MM.1S (cell line): ENCODE results near the gene IL13.

Experiments
- DNase-seq: peaks from one replicate; pipeline ENCODE4 v3.0.0-alpha.2; 2015
- H2AFZ ChIP-seq: fragments of 300-600 bp; sonication (generic); 2 replicates; pipeline ENCODE4 v1.6.0; 2016; ENCODE audit warnings: antibody characterized with exemption, low read length
- H3F3A ChIP-seq: fragments of 300-600 bp; sonication (generic); 2 replicates; pipeline ENCODE4 v1.6.1; 2016; ENCODE audit warnings: mild to moderate bottlenecking, antibody characterized with exemption, low read length, moderate library complexity, mixed read lengths; ENCODE audit not compliant: insufficient read depth
- H3K27ac ChIP-seq: fragments of 300-600 bp; sonication (generic); 2 replicates; pipeline ENCODE4 v1.5.1; 2016; ENCODE audit warnings: mild to moderate bottlenecking, low read length
- H3K27me3 ChIP-seq: fragments of 300-600 bp; sonication (generic); replicated peaks from 2 replicates; pipeline ENCODE4 v1.6.0; 2016; ENCODE audit warnings: low read length; ENCODE audit not compliant: insufficient read depth
- H3K36me3 ChIP-seq: fragments of 300-600 bp; sonication (generic); replicated peaks from 2 replicates; pipeline ENCODE4 v1.6.1; 2016; ENCODE audit warnings: mild to moderate bottlenecking, low read length, mixed read lengths; ENCODE audit not compliant: insufficient read depth
- H3K4me1 ChIP-seq: fragments of 300-600 bp; sonication (generic); 2 replicates; pipeline ENCODE4 v1.6.1; 2016; ENCODE audit warnings: low read length, mixed read lengths
- H3K4me2 ChIP-seq: fragments of 300-600 bp; sonication (generic); 2 replicates; pipeline ENCODE4 v1.6.0; 2016; ENCODE audit warnings: low read depth, low read length
- H3K4me3 ChIP-seq: fragments of 300-600 bp; sonication (generic); 2 replicates; pipeline ENCODE4 v1.5.1; 2016; ENCODE audit warnings: low read length, mixed read lengths
- H3K79me2 ChIP-seq: fragments of 300-600 bp; sonication (generic); 2 replicates; pipeline ENCODE4 v1.6.1; 2016; ENCODE audit warnings: mixed run types, low read length, mixed read lengths
- H3K9ac ChIP-seq: fragments of 300-600 bp; sonication (generic); 2 replicates; pipeline ENCODE4 v1.6.1; 2016; ENCODE audit warnings: low read length, mixed read lengths
- H3K9me2 ChIP-seq: fragments of 300-600 bp; sonication (generic); replicated peaks from 2 replicates; pipeline ENCODE4 v1.6.1; 2016; ENCODE audit warnings: mild to moderate bottlenecking, low read length, mixed read lengths; ENCODE audit not compliant: insufficient read depth
- H3K9me3 ChIP-seq: fragments of 300-600 bp; sonication (generic); replicated peaks from 2 replicates; pipeline ENCODE4 v1.6.1; 2016; ENCODE audit warnings: mild to moderate bottlenecking, low read length, mixed read lengths; ENCODE audit not compliant: insufficient read depth
- H4K20me1 ChIP-seq: fragments of 300-600 bp; sonication (generic); 2 replicates; pipeline ENCODE4 v1.6.1; 2016; ENCODE audit warnings: mild to moderate bottlenecking, low read length, moderate library complexity, mixed read lengths; ENCODE audit not compliant: insufficient read depth
- EZH2 ChIP-seq: fragments of 300-600 bp; sonication (generic); optimal IDR thresholded peaks from 2 replicates; pipeline ENCODE3; 2017; ENCODE audit warnings: low read depth, mild to moderate bottlenecking, antibody characterized with exemption, low read length, mixed read lengths
- EZH2phosphoT487 ChIP-seq: fragments of 300-600 bp; sonication (generic); IDR thresholded peaks from 2 replicates; pipeline ENCODE4 v1.6.1; 2018; ENCODE audit warnings: antibody characterized with exemption, low read length
- TF ChIP-seq, protein P1 (sequence below): fragments of 300-600 bp; sonication (generic); IDR thresholded peaks from 2 replicates; pipeline ENCODE4 v1.5.1; 2016; ENCODE audit warnings: antibody characterized with exemption, low read length, mixed read lengths

The IL13 gene

DNA sequence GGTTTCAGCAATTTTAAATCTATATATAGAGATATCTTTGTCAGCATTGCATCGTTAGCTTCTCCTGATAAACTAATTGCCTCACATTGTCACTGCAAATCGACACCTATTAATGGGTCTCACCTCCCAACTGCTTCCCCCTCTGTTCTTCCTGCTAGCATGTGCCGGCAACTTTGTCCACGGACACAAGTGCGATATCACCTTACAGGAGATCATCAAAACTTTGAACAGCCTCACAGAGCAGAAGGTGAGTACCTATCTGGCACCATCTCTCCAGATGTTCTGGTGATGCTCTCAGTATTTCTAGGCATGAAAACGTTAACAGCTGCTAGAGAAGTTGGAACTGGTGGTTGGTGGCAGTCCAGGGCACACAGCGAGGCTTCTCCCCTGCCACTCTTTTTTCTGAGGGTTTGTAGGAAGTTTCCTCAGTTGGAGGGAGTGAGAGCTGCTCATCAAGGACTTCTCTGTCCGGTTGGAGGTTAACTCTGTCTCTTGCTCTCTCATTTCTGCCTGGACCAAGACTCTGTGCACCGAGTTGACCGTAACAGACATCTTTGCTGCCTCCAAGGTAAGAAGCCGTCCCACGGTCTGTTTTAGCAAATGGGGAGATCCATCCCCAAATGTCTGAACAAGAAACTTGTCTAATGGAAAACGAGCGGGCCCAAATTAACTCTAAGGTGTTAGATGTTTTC, 16.1 kb downstream of the IL13 start, which contains the start of gene IL4:
TSS of gene IL4 (plus strand) at position 51 of the 692 bp plus-strand sequence. CDS start at position 113, 62 bp downstream.
- Histone ChIP-seq H3K27me3 (no peaks in the 10 kb centered on the region), H3K36me3 (no peaks in the 10 kb centered on the region), H3K4me2 (peak within 1 kb of the TSS; percentile 59), H3K9me2 (no peaks in the 10 kb centered on the region), H3F3A (no peaks in the 10 kb centered on the region), H2AFZ (peak within 1 kb of the TSS; percentile 49; the same call in 1 of the 2 replicates), H3K79me2 (no peaks in the 10 kb centered on the region), H4K20me1 (no peaks in the 10 kb centered on the region), H3K27ac (no peak within 1 kb of the TSS), H3K4me3 (no peak within 1 kb of the TSS), H3K4me1 (no peaks in the 10 kb centered on the region), H3K9ac (peak within 1 kb of the TSS; percentile 8; the same call in 1 of the 2 replicates), H3K9me3 (no peaks in the 10 kb centered on the region)
- TF ChIP-seq, protein P1, sequence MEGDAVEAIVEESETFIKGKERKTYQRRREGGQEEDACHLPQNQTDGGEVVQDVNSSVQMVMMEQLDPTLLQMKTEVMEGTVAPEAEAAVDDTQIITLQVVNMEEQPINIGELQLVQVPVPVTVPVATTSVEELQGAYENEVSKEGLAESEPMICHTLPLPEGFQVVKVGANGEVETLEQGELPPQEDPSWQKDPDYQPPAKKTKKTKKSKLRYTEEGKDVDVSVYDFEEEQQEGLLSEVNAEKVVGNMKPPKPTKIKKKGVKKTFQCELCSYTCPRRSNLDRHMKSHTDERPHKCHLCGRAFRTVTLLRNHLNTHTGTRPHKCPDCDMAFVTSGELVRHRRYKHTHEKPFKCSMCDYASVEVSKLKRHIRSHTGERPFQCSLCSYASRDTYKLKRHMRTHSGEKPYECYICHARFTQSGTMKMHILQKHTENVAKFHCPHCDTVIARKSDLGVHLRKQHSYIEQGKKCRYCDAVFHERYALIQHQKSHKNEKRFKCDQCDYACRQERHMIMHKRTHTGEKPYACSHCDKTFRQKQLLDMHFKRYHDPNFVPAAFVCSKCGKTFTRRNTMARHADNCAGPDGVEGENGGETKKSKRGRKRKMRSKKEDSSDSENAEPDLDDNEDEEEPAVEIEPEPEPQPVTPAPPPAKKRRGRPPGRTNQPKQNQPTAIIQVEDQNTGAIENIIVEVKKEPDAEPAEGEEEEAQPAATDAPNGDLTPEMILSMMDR: no peak
- TF ChIP-seq EZH2phosphoT487 (no peak), EZH2 (no peak)
- no peak for DNase-seq

DNA sequence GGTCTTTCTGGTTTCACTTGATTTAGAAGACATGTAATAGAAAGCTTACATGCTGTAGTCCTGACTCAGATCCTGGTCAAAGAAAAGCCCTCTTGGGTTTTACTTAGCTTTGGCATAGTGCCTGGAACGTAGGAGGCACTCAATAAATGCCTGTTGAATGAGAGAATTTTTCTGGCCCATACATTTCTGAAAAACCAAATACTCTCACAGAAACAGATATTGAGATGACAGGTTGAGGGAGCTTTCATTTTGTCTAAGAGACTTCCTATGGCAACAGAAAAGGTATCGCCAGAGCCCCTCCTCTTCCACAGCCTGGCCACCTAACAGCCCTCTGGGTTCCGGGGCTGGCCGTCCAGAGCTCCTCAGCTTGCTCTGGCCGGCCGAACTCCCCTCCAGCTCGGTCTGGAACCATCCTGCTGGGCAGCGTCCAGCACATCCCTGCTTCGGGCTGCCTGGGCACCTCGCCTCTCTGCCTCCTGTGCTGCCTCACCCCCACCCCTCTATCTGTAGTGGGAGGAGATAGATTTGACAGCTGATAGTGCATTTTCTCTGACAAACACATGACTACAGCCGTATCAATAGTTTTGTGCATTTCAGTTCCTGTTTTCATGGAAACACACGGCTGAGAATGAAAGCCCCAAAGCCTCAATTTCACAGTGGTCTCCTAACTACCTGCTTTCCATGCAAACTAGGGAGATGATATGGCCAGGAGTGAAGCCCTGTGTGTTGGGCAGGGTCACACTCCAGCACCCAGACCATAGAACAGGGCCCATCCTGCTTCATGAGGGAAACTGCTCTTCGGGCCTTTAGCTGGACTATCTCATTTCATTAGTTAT, 16.9 kb downstream of the IL13 start:
- no peak overlapping the region for H3K27ac ChIP-seq
- TF ChIP-seq EZH2 (no peak), EZH2phosphoT487 (no peak)
- TF ChIP-seq, protein P1: no peak

DNA sequence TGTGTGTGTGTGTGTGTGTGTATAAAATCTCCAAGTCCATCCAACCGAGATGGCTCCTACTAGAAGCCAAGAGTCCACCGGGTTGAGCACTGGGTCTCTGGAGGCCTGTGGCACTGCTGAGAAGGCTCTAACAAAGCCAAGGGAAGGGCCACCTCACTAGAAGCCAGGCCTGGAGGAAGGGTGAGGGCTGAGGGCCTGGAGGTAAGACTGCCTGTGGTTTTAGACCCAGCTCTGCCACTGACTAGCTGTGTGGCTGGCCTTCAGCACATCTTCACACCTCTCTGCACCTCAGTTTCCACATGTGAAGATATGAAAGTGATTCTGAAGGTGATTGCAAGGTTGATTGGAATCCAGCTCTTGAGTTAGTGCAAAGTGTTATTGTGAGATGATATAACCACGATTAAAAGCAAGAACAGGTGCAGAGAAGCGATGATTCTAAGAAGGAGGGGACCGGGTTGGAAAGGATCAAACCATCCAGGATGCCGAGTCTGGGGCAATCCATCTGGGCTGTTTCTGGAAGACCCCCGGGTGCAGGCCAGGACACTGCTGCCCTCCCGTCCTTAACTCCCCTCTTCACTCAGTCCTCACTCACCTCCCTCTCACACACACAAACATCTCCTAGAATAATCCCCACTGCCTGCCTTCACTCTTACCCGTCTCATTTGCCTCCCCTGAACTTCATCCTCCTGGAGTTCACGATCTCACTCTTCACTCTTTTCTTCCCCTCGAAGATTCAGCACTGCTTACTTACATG, 18.1 kb downstream of the IL13 start:
- H3K9ac ChIP-seq: no peak overlapping the region
- no peak overlapping the region for H2AFZ ChIP-seq
- H3K9me3 ChIP-seq: no peaks in the 10 kb centered on the region
- H3K4me3 ChIP-seq: no peak overlapping the region
- no peaks in the 10 kb centered on the region for H3F3A ChIP-seq
- H3K27ac ChIP-seq: no peak overlapping the region
- H3K9me2 ChIP-seq: no peaks in the 10 kb centered on the region
- H3K4me1 ChIP-seq: no peaks in the 10 kb centered on the region
- no peaks in the 10 kb centered on the region for H3K27me3 ChIP-seq
- no peak for DNase-seq
- H4K20me1 ChIP-seq: no peaks in the 10 kb centered on the region
- no peak overlapping the region for H3K4me2 ChIP-seq
- TF ChIP-seq, protein P1: no peak
- TF ChIP-seq EZH2phosphoT487: no peak
- TF ChIP-seq EZH2: no peak
- no peaks in the 10 kb centered on the region for H3K36me3 ChIP-seq
- no peaks in the 10 kb centered on the region for H3K79me2 ChIP-seq

More for the DNA sequence above, 16.9 kb downstream of the IL13 start:
- H3K9me2 ChIP-seq: no peaks in the 10 kb centered on the region
- no peaks in the 10 kb centered on the region for H3K27me3 ChIP-seq
- DNase-seq: no peak
- peak overlapping the region; percentile 8; the same call in 1 of the 2 replicates for H3K9ac ChIP-seq
- no peaks in the 10 kb centered on the region for H3F3A ChIP-seq
- H2AFZ ChIP-seq: peak overlapping the region; percentile 49; the same call in 1 of the 2 replicates
- H3K4me1 ChIP-seq: no peaks in the 10 kb centered on the region
- peak overlapping the region; percentile 5; the same call in 1 of the 2 replicates for H3K4me3 ChIP-seq
- H3K79me2 ChIP-seq: no peaks in the 10 kb centered on the region
- H3K4me2 ChIP-seq: peak overlapping the region; percentile 59
- H3K9me3 ChIP-seq: no peaks in the 10 kb centered on the region
- H3K36me3 ChIP-seq: no peaks in the 10 kb centered on the region
- no peaks in the 10 kb centered on the region for H4K20me1 ChIP-seq
